ENCODE data around the gene CYP4F2. TPM values are rescaled to one million over a fixed set of nuclear protein-coding genes. Genes with fewer than 3 reads are reported as not detected.
A peak's percentile ranks its signal among the peaks of the same experiment; 100 is the strongest.

CYP4F2 gene
- total and polyA plus RNA-seq, 2 donors (not counting 3 experiments of a cell fraction or from before 2014, with no cell fraction given), result not detected

- Histone ChIP-seq H3K9me3 (replicated peaks; ENCODE audit: control insufficient read depth, insufficient read depth, low read length) (no peaks in the 10 kb centered on the region), H3K9ac (replicated peaks; ENCODE audit: extremely low read depth, insufficient read depth, low read length) (no peak overlapping the region), H4K20me1 (replicated peaks; ENCODE audit: control insufficient read depth, extremely low read depth, insufficient read depth, low read length) (no peaks in the 10 kb centered on the region), H3K79me2 (ENCODE audit: control insufficient read depth, insufficient read depth, low read length) (no peaks in the 10 kb centered on the region), H2AFZ (ENCODE audit: low read depth, low read length) (no peak overlapping the region), H3K27ac (ENCODE audit: insufficient read depth, low read depth, low read length) (no peak overlapping the region), H3K4me2 (ENCODE audit: insufficient read depth, low read length) (no peak overlapping the region), H3K27me3 (ENCODE audit: control insufficient read depth in 2 of 2, insufficient read depth in 2 of 2, low read length in 2 of 2) (no peaks in the 10 kb centered on the region), H3K4me1 (ENCODE audit: control insufficient read depth, extremely low read depth, insufficient read depth, low read length) (no peaks in the 10 kb centered on the region), H3K4me3 (replicated peaks in 1 of 3; ENCODE audit: insufficient read depth in 1 of 3, low read depth in 1 of 3, low read length in 3 of 3) (no peak overlapping the region), H3K36me3 (ENCODE audit: control insufficient read depth in 2 of 2, extremely low read depth in 1 of 2, insufficient read depth in 2 of 2, low read length in 2 of 2) (no peaks in the 10 kb centered on the region), H3K9me1 (replicated peaks; ENCODE audit: control insufficient read depth, extremely low read depth, insufficient read depth, low read length) (no peaks in the 10 kb centered on the region)
- POLR2A ChIA-PET, result no interaction called here
- DNase-seq (ENCODE audit: low read depth, low spot score), result peak; percentile 24
- no TSS peak for BruUV-seq (replicated peaks)
- dilution Hi-C loops (cut with MboI; ENCODE audit: extremely low pct_ligation_motif_present, low sequenced_read_pairs), result no loop called here
- TF ChIP-seq CTCF (IDR thresholded peaks at IDR 0.05; ENCODE audit: extremely low read depth in 1 of 2, insufficient read depth in 1 of 2, low read depth in 1 of 2, low read length in 2 of 2) (peak; percentile 32 to 64), POLR2AphosphoS5 (IDR thresholded peaks at IDR 0.05; ENCODE audit: insufficient read depth, low read depth, low read length) (no peak)
- intact Hi-C loops (cut with micrococcal nuclease), result loop anchor here (1.0 kb wide), 2 partner anchors 240 to 285 kb away; no protein-coding TSS in a partner anchor
- FAIRE-seq, result peak; percentile 68
- CTCF ChIA-PET, result interaction anchor here (0.9 to 1.3 kb wide), 2 partner anchors 20 to 777 kb away, joined by 3 to 5 read pairs; no protein-coding TSS in a partner anchor
Measured at GRCh38 chr19:15869109-15869555, 28.7 kb downstream of the CYP4F2 start.

GRCh38 chr19:15866636-15867035 is 31.2 kb downstream of the CYP4F2 start:
- dilution Hi-C loops (cut with MboI; ENCODE audit: extremely low pct_ligation_motif_present, low sequenced_read_pairs) (no loop called here), intact Hi-C loops (cut with micrococcal nuclease) (no loop called here)
- no peaks in the 10 kb centered on the region for H4K20me1 ChIP-seq (replicated peaks; ENCODE audit: control insufficient read depth, extremely low read depth, insufficient read depth, low read length)
- FAIRE-seq (no peak), DNase-seq (ENCODE audit: low read depth, low spot score) (no peak)
- no peak overlapping the region for H3K4me2 ChIP-seq (ENCODE audit: insufficient read depth, low read length)
- no peaks in the 10 kb centered on the region for H3K36me3 ChIP-seq (ENCODE audit: control insufficient read depth in 2 of 2, extremely low read depth in 1 of 2, insufficient read depth in 2 of 2, low read length in 2 of 2)
- POLR2A ChIA-PET, result no interaction called here
- no peak overlapping the region for H3K27ac ChIP-seq (ENCODE audit: insufficient read depth, low read depth, low read length)
- H3K27me3 ChIP-seq (ENCODE audit: control insufficient read depth in 2 of 2, insufficient read depth in 2 of 2, low read length in 2 of 2), result no peaks in the 10 kb centered on the region
- H3K9ac ChIP-seq (replicated peaks; ENCODE audit: extremely low read depth, insufficient read depth, low read length), result no peak overlapping the region
- no TSS peak for BruUV-seq (replicated peaks)
- H2AFZ ChIP-seq (ENCODE audit: low read depth, low read length), result no peak overlapping the region
- no peak overlapping the region for H3K4me3 ChIP-seq (replicated peaks in 1 of 3; ENCODE audit: insufficient read depth in 1 of 3, low read depth in 1 of 3, low read length in 3 of 3)
- H3K9me3 ChIP-seq (replicated peaks; ENCODE audit: control insufficient read depth, insufficient read depth, low read length), result no peaks in the 10 kb centered on the region
- no peaks in the 10 kb centered on the region for H3K9me1 ChIP-seq (replicated peaks; ENCODE audit: control insufficient read depth, extremely low read depth, insufficient read depth, low read length)
- CTCF ChIA-PET, result no interaction called here
- H3K79me2 ChIP-seq (ENCODE audit: control insufficient read depth, insufficient read depth, low read length), result no peaks in the 10 kb centered on the region
- H3K4me1 ChIP-seq (ENCODE audit: control insufficient read depth, extremely low read depth, insufficient read depth, low read length), result no peaks in the 10 kb centered on the region
- no peak for TF ChIP-seq CTCF (IDR thresholded peaks at IDR 0.05; ENCODE audit: extremely low read depth in 1 of 2, insufficient read depth in 1 of 2, low read depth in 1 of 2, low read length in 2 of 2)
- TF ChIP-seq FOS (IDR thresholded peaks at IDR 0.05; ENCODE audit: borderline replicate concordance, insufficient read depth, low read length), result no peak
- TF ChIP-seq, protein P1, sequence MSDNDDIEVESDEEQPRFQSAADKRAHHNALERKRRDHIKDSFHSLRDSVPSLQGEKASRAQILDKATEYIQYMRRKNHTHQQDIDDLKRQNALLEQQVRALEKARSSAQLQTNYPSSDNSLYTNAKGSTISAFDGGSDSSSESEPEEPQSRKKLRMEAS (IDR thresholded peaks at IDR 0.05; ENCODE audit: insufficient read depth, insufficient read length), result no peak
- no peak for TF ChIP-seq POLR2AphosphoS5 (IDR thresholded peaks at IDR 0.05; ENCODE audit: insufficient read depth, low read depth, low read length)
- no peak for TF ChIP-seq EZH2 (IDR thresholded peaks at IDR 0.05; ENCODE audit: borderline replicate concordance, low read depth, low read length, severe bottlenecking)
- no peak for TF ChIP-seq POLR2A (IDR thresholded peaks at IDR 0.05; ENCODE audit: low read depth, low read length)
- TF ChIP-seq JUN (IDR thresholded peaks at IDR 0.05; ENCODE audit: borderline replicate concordance, insufficient read depth, insufficient read length, low read depth), result no peak

Measured in endothelial cell of umbilical vein (primary cell).